CD4-positive, alpha-beta T cell treated with Interleukin-4 for 1 hour (primary cell): ENCODE measurements around the gene MPC1L.

ENCODE experiments used
- DNase-seq, 2 donors: peaks; one replicate each; pipeline ENCODE4 v3.0.0-alpha.2; 2020 to 2022

Gene MPC1L

DNA sequence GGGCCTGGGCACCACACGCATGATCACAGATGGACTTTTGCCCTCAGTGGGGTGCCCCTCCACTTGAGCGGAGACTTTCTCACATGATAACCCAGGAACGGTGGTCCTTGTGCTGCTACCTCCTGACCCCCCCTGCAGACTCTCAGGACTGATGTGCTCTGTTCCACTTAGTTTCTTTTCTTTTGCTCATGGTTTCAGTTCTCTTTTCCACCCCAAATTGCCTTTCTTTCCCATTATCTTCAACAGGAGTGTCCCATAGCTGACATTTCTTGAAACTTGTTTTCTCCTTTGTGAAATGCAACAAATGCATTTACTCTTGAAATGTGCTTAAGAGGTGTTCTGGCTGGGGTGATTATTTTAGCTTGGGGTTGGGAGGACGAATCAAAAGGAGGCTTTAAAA lies 9.0 kb downstream of the MPC1L start:
- no peak for DNase-seq

DNA sequence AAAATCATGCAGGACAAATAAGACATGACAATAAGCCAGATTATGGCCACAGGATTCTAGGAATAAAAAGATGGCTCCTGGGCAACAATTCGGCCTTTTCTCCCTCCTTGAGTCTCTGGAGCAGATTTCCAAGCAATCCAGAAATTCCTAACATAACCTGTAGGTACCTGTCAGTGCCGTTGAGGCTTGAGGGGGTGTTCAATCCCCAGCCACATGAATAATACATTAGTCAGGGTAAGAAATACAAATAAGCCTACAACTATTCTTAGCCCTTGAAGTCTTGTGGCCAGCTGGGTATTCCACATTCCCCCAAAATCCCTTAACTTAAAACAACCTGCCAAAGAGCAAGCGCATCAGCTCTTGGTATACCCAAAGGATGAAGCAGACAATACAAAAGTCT lies 14.5 kb downstream of the MPC1L start:
- no peak for DNase-seq

DNA sequence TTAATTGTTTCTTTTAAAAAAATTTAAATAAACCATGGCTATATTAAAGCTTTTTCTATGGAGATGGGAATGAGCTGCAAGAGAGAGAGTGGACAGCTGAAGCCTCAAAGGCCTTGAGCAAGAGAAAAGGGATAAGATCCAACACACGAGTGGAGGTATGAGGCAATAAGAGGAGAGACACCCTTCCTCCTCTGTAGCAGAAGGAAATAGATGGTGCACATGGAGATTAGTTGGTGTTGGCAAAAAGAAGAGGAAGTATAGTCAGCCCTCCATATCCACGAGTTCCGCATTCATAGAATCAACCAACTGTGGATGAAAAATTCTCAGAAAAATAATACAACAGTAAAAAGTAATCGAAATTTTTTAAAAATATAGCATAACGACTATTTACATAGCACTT lies 20.9 kb downstream of the MPC1L start:
- peak in 1 of 2 donors; percentile 14 for DNase-seq

DNA sequence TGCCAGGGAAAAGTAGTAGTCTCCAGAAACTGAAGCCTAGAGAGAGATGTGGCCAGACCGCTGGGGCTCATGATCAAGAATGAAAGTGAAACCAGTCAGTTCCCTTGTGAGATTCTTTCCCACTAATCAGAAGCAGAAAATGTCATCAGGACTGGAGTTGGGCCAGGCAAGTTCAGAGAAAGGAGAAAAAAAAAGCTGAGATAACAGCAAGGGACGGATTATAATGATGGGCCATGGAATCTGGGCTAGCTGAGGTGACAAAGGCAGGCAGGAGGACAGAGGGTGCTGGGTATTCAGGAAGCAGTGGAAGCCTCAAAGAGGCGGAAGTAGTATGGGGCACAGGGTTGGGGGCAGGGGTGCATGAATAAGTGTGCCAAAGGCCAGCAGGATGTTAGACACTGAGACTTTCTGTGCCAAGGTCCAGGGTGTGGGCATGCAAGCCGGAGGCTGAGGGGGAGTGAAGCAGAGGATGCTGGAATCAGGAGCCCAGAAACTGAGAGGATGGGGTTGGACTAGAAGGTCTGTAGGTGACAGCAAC lies 21.7 kb downstream of the MPC1L start:
- peak; percentile 56 to 59 for DNase-seq

DNA sequence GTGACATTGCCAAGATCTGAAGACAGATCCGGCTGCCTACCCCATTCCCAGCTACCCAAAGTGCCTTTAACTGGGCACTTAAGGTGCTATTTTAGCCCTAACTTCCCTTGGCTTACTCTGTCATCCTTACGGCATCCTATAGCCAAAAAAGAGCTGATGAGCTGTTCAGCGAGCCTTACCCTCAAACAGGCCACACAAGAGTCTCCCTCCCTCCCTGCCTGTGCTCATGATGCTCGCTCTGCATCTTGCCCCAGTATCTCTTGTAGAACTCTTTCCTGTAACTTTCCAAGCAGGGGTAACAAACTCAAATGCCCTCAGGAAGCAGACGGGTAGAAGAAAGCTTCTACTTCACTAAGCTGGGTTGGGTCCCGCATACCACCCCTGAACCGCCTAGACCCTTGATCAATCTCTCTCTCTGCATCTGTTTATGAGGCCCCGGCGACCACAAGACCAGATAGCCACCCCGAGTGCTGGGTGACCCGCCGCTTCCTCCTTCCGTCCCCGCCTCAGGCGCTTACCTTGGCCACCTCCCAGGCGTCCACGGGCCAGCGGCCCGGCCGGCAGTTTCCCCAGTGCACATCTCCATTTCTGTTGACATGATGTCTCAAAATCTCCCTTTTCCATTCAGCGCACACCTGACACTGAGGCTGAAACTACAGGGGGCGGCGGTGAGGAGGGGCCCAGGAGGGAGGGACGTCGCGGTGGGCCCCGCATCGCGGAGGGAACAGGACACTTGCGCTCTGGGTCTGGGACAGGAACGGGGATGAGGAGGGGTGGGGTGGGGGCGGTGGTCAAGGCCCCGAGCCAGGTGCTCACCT lies 23.5 kb downstream of the MPC1L start:
- DNase-seq: peak; percentile 15 to 28

DNA sequence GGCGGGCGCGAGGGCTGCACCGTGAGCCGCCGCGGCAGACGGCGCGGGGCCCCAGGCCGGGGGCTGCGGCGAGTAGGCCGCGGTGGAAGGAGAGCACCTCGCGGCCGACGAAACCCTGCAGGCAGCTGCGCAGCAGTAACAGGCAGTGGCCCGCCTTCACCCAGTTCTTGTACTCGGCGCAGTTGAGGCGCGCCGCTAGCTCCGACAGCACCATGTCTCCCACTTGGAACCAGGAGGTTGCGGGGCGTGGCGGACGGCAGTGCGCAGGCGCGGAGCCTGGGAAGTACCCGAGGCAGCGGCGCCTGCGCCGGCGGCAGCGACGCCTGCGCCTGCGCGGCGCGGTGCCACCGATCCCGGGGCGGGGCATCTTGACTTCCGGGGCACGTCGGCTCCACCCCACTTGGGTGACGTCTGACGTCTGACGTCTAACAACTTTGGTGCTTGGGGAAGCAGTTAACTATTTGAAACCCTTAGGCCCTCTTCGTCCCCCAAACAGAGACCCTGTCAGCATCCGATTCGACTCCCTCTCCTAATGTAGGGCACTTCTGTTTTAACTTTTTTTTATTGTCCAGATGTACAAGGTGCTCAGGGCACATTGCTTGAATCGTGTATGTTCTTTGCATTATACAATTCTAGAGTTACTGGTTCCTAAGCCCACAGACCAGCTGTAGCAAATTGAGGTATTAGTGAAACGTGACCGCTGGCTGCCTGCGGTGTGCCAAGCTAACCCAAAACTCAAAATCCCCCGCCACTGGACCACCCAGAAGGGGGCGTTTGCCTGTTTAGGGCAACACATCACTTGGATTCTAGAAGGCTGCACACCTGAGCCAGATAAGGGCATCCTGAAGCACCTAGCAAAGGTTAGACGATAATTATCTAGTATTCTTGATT lies 24.3 kb downstream of the MPC1L start, which contains the start of gene CXorf38:
CXorf38 (minus strand) TSS at position 255 of the 891 bp plus-strand sequence; CDS start at position 214, 41 bp downstream.
- peak; percentile 92 to 97 for DNase-seq

DNA sequence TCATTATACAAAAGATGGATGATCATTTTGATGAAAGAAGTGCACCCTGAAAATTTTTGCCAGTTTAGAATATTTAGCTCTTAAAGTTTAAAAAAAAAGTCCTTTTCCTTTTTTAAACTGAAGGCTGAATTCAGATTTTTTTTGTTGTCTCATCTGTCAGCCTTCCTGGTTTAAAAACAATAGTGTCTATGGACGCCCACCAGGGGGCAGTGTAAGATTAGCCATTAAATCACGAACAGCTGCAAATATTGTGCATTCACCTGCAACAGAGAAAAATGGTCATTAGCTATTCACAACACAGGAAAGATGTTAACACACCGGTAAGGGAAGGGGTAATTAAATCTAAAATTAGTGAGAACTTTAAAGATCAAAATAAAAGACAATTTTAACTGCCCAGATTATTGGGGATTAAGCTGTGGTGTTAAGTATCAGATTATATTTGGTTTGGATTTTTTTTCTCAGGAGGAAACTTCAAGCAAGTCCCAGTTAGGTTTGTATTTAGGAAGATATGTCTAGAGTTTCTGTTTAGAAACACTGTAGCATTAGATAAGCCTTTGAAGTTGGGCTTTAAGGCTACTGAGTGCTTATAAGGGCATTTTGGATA lies 28.5 kb downstream of the MPC1L start:
- peak; percentile 76 to 80 for DNase-seq

DNA sequence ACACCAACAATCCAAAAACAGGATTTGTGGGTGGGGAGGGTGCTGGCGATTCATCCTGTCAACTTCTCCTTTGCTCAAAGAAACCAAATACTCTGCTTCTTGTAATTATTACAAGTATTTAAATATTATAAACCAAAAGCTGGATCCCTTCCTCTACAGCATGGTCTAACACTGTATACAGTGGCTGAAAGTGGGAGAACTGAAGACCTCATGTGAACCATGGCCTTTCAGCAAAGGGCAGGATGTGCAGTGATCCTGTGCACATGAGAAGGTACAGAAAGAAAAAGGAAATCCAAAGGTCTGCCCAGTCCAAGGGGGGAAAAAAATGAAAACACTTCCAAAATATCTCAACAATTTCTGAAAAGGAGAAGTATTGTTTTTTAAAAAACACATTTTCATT lies 29.4 kb downstream of the MPC1L start:
- DNase-seq: no peak

DNA sequence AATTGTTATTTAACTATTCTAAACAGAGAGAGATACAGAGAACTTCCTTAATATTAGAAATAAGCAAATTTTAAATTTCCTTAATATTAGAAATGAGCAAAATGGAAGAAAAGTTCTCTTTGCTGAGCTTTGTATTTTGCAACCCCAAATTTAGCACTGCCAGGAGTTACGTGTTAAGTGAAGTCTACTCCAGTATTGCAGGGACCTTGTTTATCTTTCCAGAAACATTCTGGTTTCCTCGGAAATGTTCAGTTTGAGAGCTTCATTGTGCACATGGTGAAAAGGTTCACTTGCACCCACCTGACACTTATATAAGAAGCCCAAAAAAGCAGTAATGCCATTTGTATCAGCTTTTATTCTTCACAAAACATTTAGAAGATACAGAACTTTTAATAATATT lies 30.3 kb downstream of the MPC1L start:
- no peak for DNase-seq

DNA sequence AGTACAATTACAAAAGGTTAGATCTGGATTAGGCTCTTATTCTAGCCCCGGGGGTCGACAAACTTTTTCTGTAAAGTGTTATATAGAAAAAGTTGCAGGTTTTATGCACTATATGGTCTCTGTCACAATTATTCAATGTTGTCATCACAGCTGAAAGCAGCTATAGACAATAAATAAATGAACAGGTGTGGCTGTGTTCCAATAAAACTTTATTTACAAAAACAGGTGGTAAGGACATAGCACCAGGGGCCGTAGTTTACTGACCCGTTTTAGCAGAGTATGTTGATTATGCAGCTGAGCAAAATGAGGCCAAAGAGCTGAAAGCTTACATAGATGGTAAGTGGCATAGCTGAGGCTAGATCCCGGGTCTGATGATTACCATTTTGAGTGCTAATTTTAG lies 37.2 kb downstream of the MPC1L start:
- DNase-seq: no peak

DNA sequence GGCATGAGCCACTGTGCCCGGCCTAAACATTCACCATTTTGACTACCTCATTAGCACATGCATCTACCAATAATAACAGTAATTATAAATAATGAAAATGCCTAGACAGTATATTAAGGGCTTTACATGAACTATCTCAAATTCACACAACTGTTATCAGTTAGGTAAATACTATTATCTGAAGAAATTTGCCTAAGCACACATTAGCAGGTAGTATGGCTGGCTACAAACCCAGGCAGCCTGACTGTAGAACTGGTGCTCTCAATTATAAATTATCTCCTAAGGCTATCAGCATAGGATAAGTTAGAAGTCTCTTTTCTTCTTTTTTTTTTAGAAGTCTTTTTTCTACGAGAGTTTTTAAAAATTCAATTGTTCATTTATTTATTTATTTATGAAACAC lies 38.3 kb downstream of the MPC1L start:
- no peak for DNase-seq

DNA sequence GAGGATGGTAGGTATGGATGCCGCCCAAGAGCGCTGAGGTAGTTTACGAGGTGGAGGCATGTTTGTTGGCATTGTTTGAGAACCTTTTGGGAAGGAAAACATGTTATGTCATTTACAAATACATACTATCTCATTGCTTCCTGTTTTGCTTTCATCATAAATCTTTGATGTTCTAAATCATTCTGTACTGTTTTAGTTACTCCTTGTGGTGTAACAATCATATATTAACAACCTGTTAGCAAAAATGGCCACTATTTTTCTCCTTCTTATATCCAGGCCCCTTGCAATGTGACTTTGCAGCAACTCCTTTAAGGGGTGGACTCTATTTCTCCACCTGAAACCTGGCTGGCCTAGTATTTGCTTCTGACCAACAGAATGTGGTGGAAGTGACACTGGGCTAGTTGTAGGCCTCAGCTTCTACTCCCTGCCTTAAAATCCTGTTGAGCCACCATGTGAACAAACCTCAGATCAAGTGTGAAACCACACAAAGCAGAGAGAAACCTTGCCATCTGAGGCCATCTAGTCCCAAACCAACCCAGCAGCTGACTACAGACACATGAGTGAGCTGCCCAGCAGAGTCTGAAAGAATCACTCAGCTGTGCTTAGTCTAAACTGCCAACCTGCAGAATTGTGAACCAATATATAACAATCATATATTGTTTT lies 40.0 kb downstream of the MPC1L start:
- peak in 1 of 2 donors; percentile 25 for DNase-seq

DNA sequence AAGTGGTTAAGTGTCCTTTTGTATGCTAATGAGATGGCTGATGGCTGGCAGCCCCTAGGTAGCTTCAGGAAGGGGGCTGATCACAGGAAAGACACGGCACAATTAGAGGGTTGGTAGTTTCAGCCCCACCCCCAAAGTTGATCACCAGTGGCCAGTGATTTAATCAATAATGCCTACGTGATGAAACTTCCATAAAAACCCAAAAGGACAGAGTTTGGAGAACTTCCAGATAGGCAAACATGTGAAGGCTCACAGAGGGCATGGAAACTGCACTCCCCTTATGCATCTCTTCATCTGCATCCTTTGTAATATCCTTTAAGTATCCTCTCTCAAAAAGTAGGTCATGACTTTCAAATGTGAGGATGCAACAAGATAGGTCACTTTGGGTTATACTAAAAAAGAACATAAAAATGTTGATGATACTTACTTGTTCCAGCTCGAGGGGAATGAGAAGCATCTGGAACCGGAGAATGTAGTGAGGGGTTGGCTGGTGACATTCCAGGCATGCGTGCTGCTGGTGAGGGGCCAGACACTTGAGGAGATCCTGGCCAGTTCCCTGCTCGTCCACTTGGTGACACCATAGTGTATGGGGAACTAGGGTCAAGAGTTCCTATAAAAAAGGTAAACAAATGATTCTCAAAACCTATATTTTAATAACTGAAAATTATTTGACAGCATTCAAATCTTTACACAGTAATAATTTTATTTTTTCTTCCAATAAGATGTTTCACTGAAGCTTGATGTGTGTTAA lies 40.8 kb downstream of the MPC1L start:
- DNase-seq: no peak

DNA sequence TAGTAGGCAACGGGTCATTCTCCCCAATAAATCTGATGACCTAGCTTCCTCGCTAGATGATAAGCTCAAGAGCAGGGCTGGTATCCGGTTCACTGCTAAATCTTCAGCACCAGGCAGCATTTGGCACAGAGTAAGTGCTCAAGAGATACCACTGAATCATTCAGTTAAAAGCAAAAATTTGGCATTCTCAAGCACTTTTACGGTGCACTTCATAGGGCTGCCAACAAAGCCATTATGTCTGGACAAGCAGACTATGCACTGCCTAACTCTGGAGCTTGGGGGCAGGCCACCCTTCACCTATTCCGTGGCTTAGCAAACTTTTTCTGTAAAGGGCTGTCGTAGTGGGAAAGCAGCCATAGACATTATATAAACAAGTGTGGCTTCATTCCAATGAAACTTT lies 47.9 kb downstream of the MPC1L start:
- DNase-seq: no peak
